ENCODE measurements around the gene MTMR11. TPM values are rescaled to one million over a fixed set of nuclear protein-coding genes. Genes with fewer than 3 reads are reported as not detected.

MTMR11 gene
- total RNA-seq, 1 experiment from 2014 or later: 10.5 TPM

DNA sequence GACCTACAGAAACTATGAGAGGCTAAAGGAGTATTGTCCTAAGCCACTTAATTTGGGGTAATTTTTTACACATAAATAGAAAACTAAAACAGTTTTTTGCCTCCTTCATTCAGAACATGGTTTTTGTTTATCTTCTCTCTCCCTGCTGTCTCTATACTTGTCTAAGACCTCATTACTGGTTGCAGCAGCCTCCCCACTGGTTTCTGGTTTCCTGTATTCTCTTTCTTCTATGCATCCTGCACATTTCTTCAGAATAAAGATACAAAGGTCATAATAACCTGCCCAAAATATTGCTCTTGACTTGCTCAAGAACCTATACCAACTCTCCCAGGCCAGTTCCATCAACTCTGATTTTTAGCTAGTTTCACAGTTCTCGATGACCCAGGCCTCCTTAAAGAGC lies 57.1 kb downstream of the MTMR11 start:
- Histone ChIP-seq H3K9ac (ENCODE audit: low read length) (no peak overlapping the region), H3K79me2 (ENCODE audit: insufficient read depth, low read length) (no peaks in the 10 kb centered on the region), H3K9me2 (ENCODE audit: insufficient read depth) (no peaks in the 10 kb centered on the region), H3K4me3 (replicated peaks in 1 of 2; ENCODE audit: low read depth in 1 of 2, low read length in 2 of 2) (no peak overlapping the region), H3K36me3 (ENCODE audit: control insufficient read depth in 1 of 2, insufficient read depth in 2 of 2, low read length in 2 of 2) (no peaks in the 10 kb centered on the region), H3K9me3 (ENCODE audit: control insufficient read depth in 1 of 2, insufficient read depth in 1 of 2, low read depth in 1 of 2, low read length in 2 of 2) (no peaks in the 10 kb centered on the region), H3K27ac (ENCODE audit: low read depth, low read length) (no peak overlapping the region), H4K20me1 (ENCODE audit: insufficient read depth) (no peaks in the 10 kb centered on the region), H3K4me1 (ENCODE audit: control insufficient read depth in 1 of 2, insufficient read depth in 2 of 2, low read length in 2 of 2) (peaks cover 6 to 7% of the 10 kb centered on the region in 2 experiments), H3K27me3 (ENCODE audit: insufficient read depth, low read length) (no peaks in the 10 kb centered on the region), H2AFZ (ENCODE audit: low read depth, low read length, poor library complexity, severe bottlenecking) (no peak overlapping the region), H3K4me2 (ENCODE audit: low read length) (no peak overlapping the region)
- ATAC-seq (no peak), DNase-seq (ENCODE audit: low read depth, low spot score) (no peak)
- ChIA-PET POLR2A (no interaction called here), CTCF (no interaction called here), RAD21 (ENCODE audit: low non-redundant PET in 1 of 2, low total read pairs in 2 of 2, uncharacterized antibody in 2 of 2, unreplicated experiment in 2 of 2) (no interaction called here)
- TF ChIP-seq POLR2A (IDR thresholded peaks at IDR 0.05; ENCODE audit: borderline replicate concordance, extremely low read depth, insufficient read depth, insufficient read length): no peak
- TF ChIP-seq CEBPB (IDR thresholded peaks at IDR 0.05; ENCODE audit: low read depth): no peak
- TF ChIP-seq POLR2AphosphoS5 (IDR thresholded peaks at IDR 0.05; ENCODE audit: low read depth, low read length): no peak
- TF ChIP-seq EGR1 (IDR thresholded peaks at IDR 0.05; ENCODE audit: low read depth): no peak
- BruUV-seq (replicated peaks): no TSS peak
- intact Hi-C loops (cut with micrococcal nuclease): no loop called here

Other genes with a start within 250 kb of the MTMR11 start
- gene FCGR1A, start 154.2 kb downstream of the MTMR11 start, total RNA-seq (2021; ENCODE audit: unreplicated experiment): not detected
- 20.4 TPM for gene BOLA1, start 37.3 kb downstream of the MTMR11 start, total RNA-seq (2021; ENCODE audit: unreplicated experiment)
- gene SV2A, start 19.0 kb downstream of the MTMR11 start, total RNA-seq (2021; ENCODE audit: unreplicated experiment): 0.15 TPM
- 88.5 TPM for gene SF3B4, start 9.1 kb downstream of the MTMR11 start, total RNA-seq (2021; ENCODE audit: unreplicated experiment)
- gene OTUD7B, start 73.8 kb upstream of the MTMR11 start, total RNA-seq (2021; ENCODE audit: unreplicated experiment): 23.7 TPM
- gene VPS45, start 130.9 kb upstream of the MTMR11 start, total RNA-seq (2021; ENCODE audit: unreplicated experiment): 28.1 TPM
- gene PLEKHO1, start 213.0 kb upstream of the MTMR11 start, total RNA-seq (2021; ENCODE audit: unreplicated experiment): 6.9 TPM

Data from HCT116 (cell line).